Tibial nerve (tissue), 4 donors: ENCODE measurements around the gene SHISA4. TPM values are rescaled to one million over a fixed set of nuclear protein-coding genes. Genes with fewer than 3 reads are reported as not detected.

Experiments
- DNase-seq, 2 donors: peaks; one replicate each; pipeline ENCODE4 v3.0.0-alpha.2; 2019; ENCODE audit warnings: low spot score in 2 of 2
- H3K27ac ChIP-seq, 4 donors: fragments of 200-600 bp; sonication (generic) in 3 of 4; one replicate each; pipeline ENCODE4 v1.5.1; 2017 to 2019; ENCODE audit warnings: mild to moderate bottlenecking in 1 of 4
- H3K27me3 ChIP-seq, 2 donors: fragments of 200-600 bp; sonication (generic) in 1 of 2; one replicate each; pipeline versions ENCODE4 v1.5.1 to v1.6.0; 2017 to 2019
- H3K36me3 ChIP-seq, 3 donors: fragments of 200-600 bp; sonication (generic); one replicate each; pipeline ENCODE4 v1.5.1; 2018 to 2019
- H3K4me1 ChIP-seq, 4 donors: fragments of 200-600 bp; sonication (generic) in 3 of 4; one replicate each; pipeline ENCODE4 v1.5.1; 2017 to 2019
- H3K4me3 ChIP-seq, 4 donors: fragments of 200-600 bp; sonication (generic) in 3 of 4; one replicate each; pipeline ENCODE4 v1.5.1; 2017 to 2019; ENCODE audit warnings: mild to moderate bottlenecking in 1 of 4, moderate library complexity in 1 of 4
- H3K9me3 ChIP-seq, 4 donors: fragments of 200-600 bp; sonication (generic) in 3 of 4; one replicate each; pipeline ENCODE4 v1.5.1; 2017 to 2019
- EP300 ChIP-seq, 2 donors: sonication (generic); formaldehyde crosslinking; IDR thresholded peaks; one replicate each; pipeline ENCODE4 v1.6.1; 2017; ENCODE audit warnings: antibody characterized with exemption in 2 of 2, mild to moderate bottlenecking in 1 of 2
- POLR2A ChIP-seq, 2 donors: fragments of 450-650 bp; IDR thresholded peaks; one replicate each; pipeline ENCODE4 v1.6.1; 2017; ENCODE audit warnings: antibody characterized with exemption in 2 of 2, mild to moderate bottlenecking in 2 of 2, moderate library complexity in 2 of 2
- WGBS, 2 donors: methylation state at CpG; one replicate each; pipeline ENCODE4 v1.1.5; 2018; 5-methylcytosine and 5-hydroxymethylcytosine counted together
- total RNA-seq, 4 donors: library from RNA; depleted of rRNA; stranded (reverse); fragments of >200 nt; gene quantifications; one replicate each; pipeline ENCODE4 v1.1.0, GENCODE V29; 2016
- TF ChIP-seq, protein P1 (sequence below), 5 experiments: fragments of 200-600 bp in 3 of 5; fragments of 450-650 bp in 2 of 5; sonication (generic) in 3 of 5; IDR thresholded peaks; one replicate each; pipeline ENCODE4 v1.5.1; 2016 to 2019; ENCODE audit warnings: antibody characterized with exemption in 5 of 5, mild to moderate bottlenecking in 3 of 5, moderate library complexity in 2 of 5

The SHISA4 gene
- total RNA-seq, 4 donors from 2014 or later: 42.6 to 76.6 (median 66.4) TPM

DNA sequence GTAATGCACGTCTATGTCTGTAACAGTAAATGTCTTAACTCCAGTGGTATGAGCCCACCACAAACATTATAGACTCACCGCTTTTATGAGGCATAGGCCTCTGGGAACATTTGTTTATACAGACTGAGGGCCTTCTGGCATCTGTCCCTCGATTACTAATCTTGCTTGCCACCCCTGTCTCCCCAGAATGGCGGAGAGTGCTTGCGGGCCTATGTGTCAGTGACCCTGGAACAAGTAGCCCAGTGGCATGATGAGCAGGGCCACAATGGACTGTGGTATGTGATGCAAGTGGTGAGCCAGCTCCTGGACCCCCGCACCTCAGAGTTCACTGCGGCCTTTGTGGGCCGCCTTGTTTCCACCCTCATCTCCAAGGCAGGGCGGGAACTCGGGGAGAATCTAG lies 18.3 kb upstream of the SHISA4 start:
- WGBS, 2 donors: 93 to 97% methylated on average over 10 of the region's 10 CpGs
- no peaks in the 10 kb centered on the region for H3K9me3 ChIP-seq
- H3K27me3 ChIP-seq: no peaks in the 10 kb centered on the region
- no peak for TF ChIP-seq EP300 (IDR thresholded peaks at IDR 0.05)
- TF ChIP-seq, protein P1, sequence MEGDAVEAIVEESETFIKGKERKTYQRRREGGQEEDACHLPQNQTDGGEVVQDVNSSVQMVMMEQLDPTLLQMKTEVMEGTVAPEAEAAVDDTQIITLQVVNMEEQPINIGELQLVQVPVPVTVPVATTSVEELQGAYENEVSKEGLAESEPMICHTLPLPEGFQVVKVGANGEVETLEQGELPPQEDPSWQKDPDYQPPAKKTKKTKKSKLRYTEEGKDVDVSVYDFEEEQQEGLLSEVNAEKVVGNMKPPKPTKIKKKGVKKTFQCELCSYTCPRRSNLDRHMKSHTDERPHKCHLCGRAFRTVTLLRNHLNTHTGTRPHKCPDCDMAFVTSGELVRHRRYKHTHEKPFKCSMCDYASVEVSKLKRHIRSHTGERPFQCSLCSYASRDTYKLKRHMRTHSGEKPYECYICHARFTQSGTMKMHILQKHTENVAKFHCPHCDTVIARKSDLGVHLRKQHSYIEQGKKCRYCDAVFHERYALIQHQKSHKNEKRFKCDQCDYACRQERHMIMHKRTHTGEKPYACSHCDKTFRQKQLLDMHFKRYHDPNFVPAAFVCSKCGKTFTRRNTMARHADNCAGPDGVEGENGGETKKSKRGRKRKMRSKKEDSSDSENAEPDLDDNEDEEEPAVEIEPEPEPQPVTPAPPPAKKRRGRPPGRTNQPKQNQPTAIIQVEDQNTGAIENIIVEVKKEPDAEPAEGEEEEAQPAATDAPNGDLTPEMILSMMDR (IDR thresholded peaks at IDR 0.05): no peak
- TF ChIP-seq POLR2A (IDR thresholded peaks at IDR 0.05): no peak
- no peak overlapping the region for H3K27ac ChIP-seq
- DNase-seq: no peak
- H3K4me1 ChIP-seq: no peaks in the 10 kb centered on the region
- H3K36me3 ChIP-seq: peaks cover 5 to 99% (median 28%) of the 10 kb centered on the region in 3 donors
- no peak overlapping the region for H3K4me3 ChIP-seq

DNA sequence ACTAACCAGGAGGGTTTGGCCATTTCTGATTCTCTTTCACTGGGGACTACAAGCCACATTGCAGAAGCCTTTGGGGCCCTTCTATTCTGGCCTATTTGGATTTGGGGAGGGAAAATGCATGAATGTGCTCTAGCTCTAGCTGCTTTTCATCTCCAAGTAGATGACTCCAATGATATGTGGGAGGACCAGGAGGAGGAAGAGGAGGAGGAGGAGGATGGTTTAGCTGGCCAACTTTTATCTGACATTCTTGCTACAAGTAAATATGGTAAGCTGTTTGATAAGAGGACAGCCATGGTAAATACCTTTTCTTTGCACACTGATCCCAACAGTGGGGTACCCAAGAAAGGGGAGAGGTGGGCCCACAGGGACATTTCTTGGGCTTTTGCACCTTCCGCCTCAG lies 14.0 kb upstream of the SHISA4 start:
- 90 to 100% methylated on average over 1 of the region's 1 CpG for WGBS, 2 donors
- Histone ChIP-seq H3K4me1 (peaks cover 0 to 11% (median 0%) of the 10 kb centered on the region in 4 donors), H3K9me3 (no peaks in the 10 kb centered on the region), H3K36me3 (peaks cover 5 to 74% (median 16%) of the 10 kb centered on the region in 3 donors), H3K4me3 (no peak overlapping the region), H3K27ac (no peak overlapping the region), H3K27me3 (no peaks in the 10 kb centered on the region)
- TF ChIP-seq POLR2A (IDR thresholded peaks at IDR 0.05) (no peak), EP300 (IDR thresholded peaks at IDR 0.05) (no peak)
- TF ChIP-seq, protein P1 (IDR thresholded peaks at IDR 0.05): no peak
- no peak for DNase-seq

GRCh38 chr1:201876148-201876818 lies 12.4 kb upstream of the SHISA4 start:
- DNase-seq: no peak
- H3K4me1 ChIP-seq: peaks cover 0 to 11% (median 0%) of the 10 kb centered on the region in 4 donors
- H3K9me3 ChIP-seq: no peaks in the 10 kb centered on the region
- 35 to 40% methylated on average over 8 of the region's 8 CpGs for WGBS, 2 donors
- H3K4me3 ChIP-seq: no peak overlapping the region
- H3K27me3 ChIP-seq: no peaks in the 10 kb centered on the region
- peaks cover 5 to 58% (median 8%) of the 10 kb centered on the region in 3 donors for H3K36me3 ChIP-seq
- peak overlapping the region in 1 of 4 donors; percentile 51 for H3K27ac ChIP-seq
- TF ChIP-seq, protein P1 (IDR thresholded peaks at IDR 0.05): no peak
- TF ChIP-seq EP300 (IDR thresholded peaks at IDR 0.05) (no peak), POLR2A (IDR thresholded peaks at IDR 0.05) (no peak)

GRCh38 chr1:201877877-201878401 lies 10.8 kb upstream of the SHISA4 start:
- Histone ChIP-seq H3K27me3 (no peaks in the 10 kb centered on the region), H3K4me1 (peaks cover 0 to 11% (median 0%) of the 10 kb centered on the region in 4 donors), H3K27ac (peak overlapping the region in 3 of 4 donors; percentile 13 to 75 (median 73)), H3K36me3 (peaks cover 0 to 42% (median 0%) of the 10 kb centered on the region in 3 donors), H3K9me3 (no peaks in the 10 kb centered on the region), H3K4me3 (no peak overlapping the region)
- WGBS, 2 donors: 47 to 50% methylated on average over 6 of the region's 6 CpGs
- TF ChIP-seq POLR2A (IDR thresholded peaks at IDR 0.05): no peak
- TF ChIP-seq EP300 (IDR thresholded peaks at IDR 0.05): peak in 1 of 2 donors; percentile 34
- TF ChIP-seq, protein P1 (IDR thresholded peaks at IDR 0.05): peak; percentile 54 to 76 (median 57)
- DNase-seq: peak in 1 of 2 donors; percentile 66

- H3K27ac ChIP-seq: no peak overlapping the region
- WGBS, 2 donors: 72 to 76% methylated on average over 6 of the region's 6 CpGs
- H3K4me1 ChIP-seq: peaks cover 0 to 42% (median 13%) of the 10 kb centered on the region in 4 donors
- DNase-seq: no peak
- H3K36me3 ChIP-seq: peaks cover 0 to 11% (median 0%) of the 10 kb centered on the region in 3 donors
- no peak overlapping the region for H3K4me3 ChIP-seq
- H3K27me3 ChIP-seq: no peaks in the 10 kb centered on the region
- no peaks in the 10 kb centered on the region for H3K9me3 ChIP-seq
- TF ChIP-seq POLR2A (IDR thresholded peaks at IDR 0.05): no peak
- TF ChIP-seq, protein P1 (IDR thresholded peaks at IDR 0.05): no peak
These were observed 7.6 kb upstream of the SHISA4 start for GRCh38 chr1:201880928-201881571.
